Cardiac fibroblast (primary cell): ENCODE data around the gene DENND5B.
"Not testable (repeated sequence)": the region's sequence is repeated elsewhere in the genome, so short reads cannot be mapped to it uniquely, and the experiment has no call there.

ENCODE experiments used
- DNase-seq, 2 donors: peaks; one replicate each; pipeline versions ENCODE4 v3.0.0 to v3.0.0-alpha.2; 2010; ENCODE audit warnings: low read depth in 2 of 2
- H3K4me3 ChIP-seq, 2 donors: replicated peaks in 1 of 2; 1 replicate in 1 of 2; 2 replicates in 1 of 2; pipeline ENCODE4 v1.5.1; 2011; ENCODE audit warnings: low read depth in 2 of 2, low read length in 2 of 2, mild to moderate bottlenecking in 2 of 2, moderate library complexity in 1 of 2
- TF ChIP-seq, protein P1 (sequence below): IDR thresholded peaks from one replicate; pipeline ENCODE4 v1.5.1; 2011; ENCODE audit warnings: low read depth, mild to moderate bottlenecking, low read length, inconsistent platforms

The DENND5B gene

GRCh38 chr12:31585271-31585670 lies 5.7 kb downstream of the DENND5B start:
- no peak overlapping the region for H3K4me3 ChIP-seq
- DNase-seq = peak; percentile 38 to 70
- TF ChIP-seq, protein P1, sequence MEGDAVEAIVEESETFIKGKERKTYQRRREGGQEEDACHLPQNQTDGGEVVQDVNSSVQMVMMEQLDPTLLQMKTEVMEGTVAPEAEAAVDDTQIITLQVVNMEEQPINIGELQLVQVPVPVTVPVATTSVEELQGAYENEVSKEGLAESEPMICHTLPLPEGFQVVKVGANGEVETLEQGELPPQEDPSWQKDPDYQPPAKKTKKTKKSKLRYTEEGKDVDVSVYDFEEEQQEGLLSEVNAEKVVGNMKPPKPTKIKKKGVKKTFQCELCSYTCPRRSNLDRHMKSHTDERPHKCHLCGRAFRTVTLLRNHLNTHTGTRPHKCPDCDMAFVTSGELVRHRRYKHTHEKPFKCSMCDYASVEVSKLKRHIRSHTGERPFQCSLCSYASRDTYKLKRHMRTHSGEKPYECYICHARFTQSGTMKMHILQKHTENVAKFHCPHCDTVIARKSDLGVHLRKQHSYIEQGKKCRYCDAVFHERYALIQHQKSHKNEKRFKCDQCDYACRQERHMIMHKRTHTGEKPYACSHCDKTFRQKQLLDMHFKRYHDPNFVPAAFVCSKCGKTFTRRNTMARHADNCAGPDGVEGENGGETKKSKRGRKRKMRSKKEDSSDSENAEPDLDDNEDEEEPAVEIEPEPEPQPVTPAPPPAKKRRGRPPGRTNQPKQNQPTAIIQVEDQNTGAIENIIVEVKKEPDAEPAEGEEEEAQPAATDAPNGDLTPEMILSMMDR = no peak

DNA sequence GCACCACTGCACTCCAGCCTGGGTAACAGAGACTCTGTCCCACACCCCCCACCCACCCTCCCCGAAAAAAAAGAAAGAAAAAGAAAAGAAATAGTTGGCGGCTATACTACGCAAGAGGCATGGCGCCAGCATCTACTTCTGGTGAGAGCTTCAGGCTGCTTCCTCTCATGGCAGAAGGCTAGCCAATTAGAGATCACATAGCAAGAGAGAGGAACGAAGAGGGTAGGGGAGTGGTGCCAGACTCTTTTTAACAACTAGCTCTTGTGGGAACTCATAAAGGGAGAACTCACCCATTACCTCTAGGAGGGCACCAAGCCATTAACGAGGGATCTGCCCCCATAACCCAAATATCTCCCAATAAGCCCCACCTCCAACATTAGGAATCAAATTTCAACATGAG lies 6.2 kb downstream of the DENND5B start:
- no peak overlapping the region for H3K4me3 ChIP-seq
- TF ChIP-seq, protein P1 = no peak
- DNase-seq = peak in 1 of 2 donors; percentile 8

DNA sequence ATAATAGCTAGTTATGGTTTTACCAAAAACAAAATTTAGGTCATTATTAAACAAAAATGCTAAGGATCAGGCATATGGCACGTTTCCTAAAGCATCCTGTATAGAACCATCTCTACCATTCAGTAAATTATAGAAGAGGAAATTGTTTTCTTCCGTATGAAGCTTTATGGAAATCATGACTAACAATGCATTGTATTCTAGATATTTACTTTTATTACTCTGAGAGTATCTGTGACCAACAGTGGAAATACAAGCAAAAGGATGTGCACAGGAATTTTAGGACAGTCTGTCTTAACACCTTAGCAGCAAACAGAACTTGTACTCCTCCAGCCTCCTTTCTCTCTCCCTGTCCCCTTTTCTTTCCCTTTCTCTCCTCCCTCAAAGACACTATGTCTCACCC lies 7.1 kb downstream of the DENND5B start:
- H3K4me3 ChIP-seq = no peak overlapping the region
- DNase-seq = no peak
- TF ChIP-seq, protein P1 = no peak

DNA sequence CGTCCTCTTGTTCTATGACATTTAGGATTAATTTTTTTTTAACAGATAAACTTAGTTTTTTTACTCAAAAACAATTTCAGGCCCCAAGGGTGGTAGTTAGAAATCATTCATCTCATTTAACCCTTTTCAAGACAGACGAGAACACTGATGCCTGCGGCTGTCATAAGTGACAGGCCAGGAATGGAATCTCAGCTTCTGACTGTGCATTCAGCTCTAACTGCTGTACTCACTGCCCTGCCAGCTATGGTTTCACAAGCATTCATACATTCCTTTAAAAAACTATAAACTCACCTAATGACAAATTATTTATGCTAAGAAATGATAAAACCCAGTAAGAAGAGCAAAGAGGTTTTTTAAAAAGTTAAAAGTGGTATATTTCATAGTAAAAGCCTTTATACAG lies 8.8 kb downstream of the DENND5B start:
- TF ChIP-seq, protein P1 = no peak
- DNase-seq = peak; percentile 27 to 76

GRCh38 chr12:31578632-31579031 lies 12.3 kb downstream of the DENND5B start:
- TF ChIP-seq, protein P1 = no peak
- no peak overlapping the region for H3K4me3 ChIP-seq
- peak; percentile 35 to 36 for DNase-seq

More for the DNA sequence above, 8.8 kb downstream of the DENND5B start:
- no peak overlapping the region for H3K4me3 ChIP-seq

DNA sequence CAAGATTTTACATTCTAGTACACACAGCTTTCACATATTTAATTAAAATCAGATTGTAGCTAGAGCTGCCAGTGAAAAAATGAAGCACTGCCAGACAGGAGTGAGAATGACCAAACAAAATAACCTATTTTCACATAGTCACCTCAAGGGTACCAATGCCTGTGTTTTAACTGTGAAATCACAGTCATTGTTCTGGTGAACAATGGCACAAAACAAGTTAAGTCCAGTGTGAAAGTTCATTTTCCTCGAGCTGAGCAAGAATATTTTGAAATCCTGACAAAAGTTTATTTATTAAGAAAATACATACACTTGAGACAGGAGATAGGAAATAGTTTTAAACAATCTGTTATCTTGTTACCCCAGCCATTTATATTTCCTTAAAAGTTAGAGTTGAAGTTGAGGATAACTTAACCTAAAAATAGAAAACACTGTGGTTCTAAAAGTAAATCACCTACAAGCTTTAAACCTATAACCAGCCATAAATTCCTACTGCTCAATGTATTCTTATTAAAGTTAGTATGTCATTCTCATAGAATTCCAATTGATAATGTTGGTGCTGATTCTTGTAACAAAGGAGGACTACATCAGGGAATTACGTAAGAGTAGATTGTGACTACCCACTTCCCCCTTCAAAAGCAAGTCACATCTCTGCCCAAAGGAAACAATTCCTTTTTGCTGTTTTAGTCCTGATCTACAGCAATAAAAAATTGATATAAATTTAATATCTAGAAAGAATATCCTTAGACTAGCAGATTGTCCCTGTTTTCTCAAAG lies 15.9 kb downstream of the DENND5B start:
- peak; percentile 64 to 65 for DNase-seq
- TF ChIP-seq, protein P1 = no peak
- H3K4me3 ChIP-seq = no peak overlapping the region

- not testable (repeated sequence) for DNase-seq, H3K4me3 ChIP-seq
These were observed 16.6 kb downstream of the DENND5B start for GRCh38 chr12:31574367-31574766.
